ENCODE results near the gene PREPL. TPM values are rescaled to one million over a fixed set of nuclear protein-coding genes. Genes with fewer than 3 reads are reported as not detected.

PREPL gene
- 49.0 and 58.6 TPM in 2 replicates for total RNA-seq

GRCh38 chr2:44361330-44362206 is at the start of gene PREPL, which contains the start of gene CAMKMT:
TSS of gene PREPL (minus strand) at chr2:44361494. CDS start at chr2:44346342, 15,152 bp downstream.
TSS of gene CAMKMT (plus strand) at chr2:44361947.

Other genes with a start within 250 kb of the PREPL start
- gene PPM1B, start 192.6 kb downstream of the PREPL start, total RNA-seq = 16.7 and 22.8 TPM in 2 replicates
- 0.15 TPM in 1 of 2 replicates, not detected in the other for gene SLC3A1, start 86.0 kb downstream of the PREPL start, total RNA-seq
- gene CAMKMT, start 453 bp upstream of the PREPL start, total RNA-seq = 6.0 and 9.2 TPM in 2 replicates

Measured in smooth muscle cell of trachea (primary cell).